Upper lobe of left lung (tissue), 6 donors: ENCODE data around the gene CCDC57. TPM values are rescaled to one million over a fixed set of nuclear protein-coding genes. Genes with fewer than 3 reads are reported as not detected.

Experiments
- ATAC-seq, 2 donors: fragments of 200-7000 bp; cut with Tn5 transposase; one replicate each; pipeline ENCODE4 v1.9.1; 2022; ENCODE audit warnings: mild to moderate bottlenecking in 2 of 2, moderate library complexity in 2 of 2; ENCODE audit not compliant: low FRiP score in 2 of 2
- DNase-seq, 2 donors: peaks; one replicate each; pipeline ENCODE4 v3.0.0-alpha.2; 2019 to 2020
- H3K27ac ChIP-seq, 4 donors: fragments of 200-600 bp; sonication (generic); one replicate each; pipeline ENCODE4 v1.5.1; 2016 to 2019
- H3K27me3 ChIP-seq, 4 donors: fragments of 200-600 bp; sonication (generic); one replicate each; pipeline ENCODE4 v1.5.1; 2017 to 2019
- H3K36me3 ChIP-seq, 4 donors: fragments of 200-600 bp; sonication (generic); one replicate each; pipeline ENCODE4 v1.5.1; 2016 to 2019
- H3K4me1 ChIP-seq, 4 donors: fragments of 200-600 bp; sonication (generic); one replicate each; pipeline ENCODE4 v1.5.1; 2018 to 2019
- H3K4me3 ChIP-seq, 4 donors: fragments of 200-600 bp; sonication (generic); one replicate each; pipeline ENCODE4 v1.5.1; 2017 to 2019; ENCODE audit warnings: mild to moderate bottlenecking in 2 of 4, moderate library complexity in 1 of 4
- H3K9me3 ChIP-seq, 4 donors: fragments of 200-600 bp; sonication (generic); one replicate each; pipeline ENCODE4 v1.5.1; 2018 to 2019
- CTCF ChIP-seq, 6 experiments: fragments of 450-650 bp in 4 of 6; fragments of 200-600 bp in 2 of 6; sonication (generic) in 2 of 6; IDR thresholded peaks; one replicate each; pipeline ENCODE4 v1.5.1; 2016 to 2019; ENCODE audit warnings: antibody characterized with exemption in 6 of 6
- EP300 ChIP-seq, 4 donors: sonication (generic); formaldehyde crosslinking; IDR thresholded peaks; one replicate each; pipeline ENCODE4 v1.5.1; 2017; ENCODE audit warnings: antibody characterized with exemption in 4 of 4, control low read depth in 2 of 4
- POLR2A ChIP-seq, 4 donors: fragments of 450-650 bp; IDR thresholded peaks; one replicate each; pipeline ENCODE4 v1.5.1; 2016 to 2017; ENCODE audit warnings: antibody characterized with exemption in 4 of 4, mild to moderate bottlenecking in 2 of 4
- POLR2AphosphoS5 ChIP-seq, 2 donors: sonication (generic); formaldehyde crosslinking; IDR thresholded peaks; one replicate each; pipeline ENCODE4 v1.5.1; 2017; ENCODE audit warnings: antibody characterized with exemption in 2 of 2
- WGBS, 2 donors: methylation state at CpG; one replicate each; pipeline ENCODE4 v1.1.5; 2017 to 2018; 5-methylcytosine and 5-hydroxymethylcytosine counted together
- total RNA-seq, 6 donors: library from RNA; depleted of rRNA in 4 of 6; stranded (reverse); fragments of >200 nt in 4 of 6; gene quantifications; one replicate each; pipeline versions ENCODE4 v1.1.0 to v1.2.1, GENCODE V29; 2016 to 2021
- donor health status: DM: no; HTN: no; CAD: no; lungs with moderate emphysema.
- donor health status: DM: no; HTN: yes; CAD: no; lungs with severe emphysema.

Gene CCDC57
- total RNA-seq, 6 donors from 2014 or later: 52.9 to 204 (median 71.8) TPM

GRCh38 chr17:82084373-82085030 lies 128.1 kb downstream of the CCDC57 start:
- peak in 1 of 2 donors; percentile 77 for DNase-seq
- 92 to 94% methylated on average over 21 to 29 of the region's 31 CpGs for WGBS, 2 donors
- no peak overlapping the region for H3K27ac ChIP-seq
- H3K36me3 ChIP-seq: peaks cover 92 to 100% (median 99%) of the 10 kb centered on the region in 4 donors
- TF ChIP-seq EP300 (IDR thresholded peaks at IDR 0.05): no peak
- no peak for TF ChIP-seq POLR2AphosphoS5 (IDR thresholded peaks at IDR 0.05)
- TF ChIP-seq POLR2A (IDR thresholded peaks at IDR 0.05): no peak
- no peak for TF ChIP-seq CTCF (IDR thresholded peaks at IDR 0.05)
- H3K4me1 ChIP-seq: no peaks in the 10 kb centered on the region
- no peak for ATAC-seq
- H3K4me3 ChIP-seq: no peak overlapping the region
- H3K9me3 ChIP-seq: no peaks in the 10 kb centered on the region
- no peaks in the 10 kb centered on the region for H3K27me3 ChIP-seq

DNA sequence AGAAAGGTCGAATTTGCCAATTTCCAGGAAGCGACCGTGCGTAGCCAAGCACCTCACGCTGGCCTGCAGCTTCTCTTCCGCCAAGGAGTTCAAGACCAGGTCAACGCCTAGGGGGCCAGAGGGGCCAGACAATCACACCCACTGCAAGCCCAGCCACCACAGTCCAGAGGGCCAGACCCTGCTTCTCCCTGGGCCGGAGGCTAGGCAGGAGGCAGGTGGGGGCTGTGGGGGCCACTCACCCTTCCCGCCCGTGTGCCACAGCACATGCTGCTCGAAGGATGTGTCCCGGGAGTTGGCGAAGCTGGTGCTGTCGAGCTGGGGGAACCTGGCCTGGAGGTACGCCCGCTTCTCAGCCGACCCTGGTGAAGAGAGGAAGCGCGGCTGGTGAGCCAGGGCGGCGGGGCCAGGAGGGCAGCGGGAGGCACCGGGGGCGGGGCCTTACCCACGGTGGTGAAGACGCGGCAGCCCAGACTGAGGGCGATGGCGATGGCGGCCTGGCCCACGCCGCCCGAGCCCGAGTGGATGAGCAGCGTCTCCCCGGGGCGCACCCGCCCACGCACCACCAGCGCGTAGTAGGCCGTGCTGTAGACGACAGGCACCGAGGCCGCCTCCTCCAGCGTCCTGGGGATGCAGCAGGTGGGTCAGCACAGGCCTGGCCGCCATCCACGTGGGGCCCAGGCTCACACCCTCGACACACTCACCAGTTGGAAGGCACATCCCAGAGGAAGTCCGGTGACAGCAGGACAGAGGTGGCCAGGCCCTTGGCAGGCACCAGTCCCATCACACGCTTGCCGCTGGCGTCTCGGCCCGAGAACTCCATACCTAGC lies 128.9 kb downstream of the CCDC57 start:
- 87 to 94% methylated on average over 16 to 53 of the region's 55 CpGs for WGBS, 2 donors
- no peaks in the 10 kb centered on the region for H3K4me1 ChIP-seq
- DNase-seq: peak in 1 of 2 donors; percentile 85
- ATAC-seq: no peak
- no peak overlapping the region for H3K4me3 ChIP-seq
- H3K9me3 ChIP-seq: no peaks in the 10 kb centered on the region
- H3K27me3 ChIP-seq: no peaks in the 10 kb centered on the region
- H3K27ac ChIP-seq: no peak overlapping the region
- TF ChIP-seq POLR2A (IDR thresholded peaks at IDR 0.05) (no peak), EP300 (IDR thresholded peaks at IDR 0.05) (no peak), CTCF (IDR thresholded peaks at IDR 0.05) (no peak)
- peaks cover 92 to 100% (median 99%) of the 10 kb centered on the region in 4 donors for H3K36me3 ChIP-seq

- no peak overlapping the region for H3K4me3 ChIP-seq
- no peaks in the 10 kb centered on the region for H3K27me3 ChIP-seq
- TF ChIP-seq EP300 (IDR thresholded peaks at IDR 0.05) (no peak), POLR2A (IDR thresholded peaks at IDR 0.05) (no peak), CTCF (IDR thresholded peaks at IDR 0.05) (no peak), POLR2AphosphoS5 (IDR thresholded peaks at IDR 0.05) (no peak)
- ATAC-seq (no peak), DNase-seq (peak in 1 of 2 donors; percentile 79)
- whole genome bisulfite sequencing, 2 donors: 97% methylated on average over 16 to 24 of the region's 24 CpGs
- no peak overlapping the region for H3K27ac ChIP-seq
- H3K36me3 ChIP-seq: peaks cover 87 to 100% (median 97%) of the 10 kb centered on the region in 4 donors
- H3K9me3 ChIP-seq: no peaks in the 10 kb centered on the region
- no peaks in the 10 kb centered on the region for H3K4me1 ChIP-seq
These were observed 129.6 kb downstream of the CCDC57 start for GRCh38 chr17:82083009-82083408.

DNA sequence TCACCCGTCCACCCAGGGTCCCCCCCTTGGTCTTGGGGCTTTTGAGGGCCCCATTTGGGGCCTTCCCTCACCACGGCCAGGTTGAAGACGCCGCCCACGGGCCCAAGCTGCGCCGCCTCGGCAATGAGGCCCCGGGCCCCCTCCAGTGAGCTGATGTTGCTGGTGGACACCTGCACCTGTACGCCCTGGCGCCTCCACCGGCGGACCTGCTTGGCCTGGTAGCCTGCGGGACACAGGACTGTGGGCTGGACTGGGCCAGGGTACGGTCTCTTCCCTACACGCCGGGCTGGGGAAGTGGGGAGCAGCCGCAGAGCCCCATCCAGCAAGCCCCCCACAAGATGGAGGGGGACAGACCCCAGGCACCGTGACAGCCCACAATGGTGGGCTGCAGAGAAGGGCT lies 130.2 kb downstream of the CCDC57 start:
- H3K9me3 ChIP-seq: no peaks in the 10 kb centered on the region
- no peaks in the 10 kb centered on the region for H3K27me3 ChIP-seq
- peaks cover 83 to 98% (median 93%) of the 10 kb centered on the region in 4 donors for H3K36me3 ChIP-seq
- ATAC-seq (no peak), DNase-seq (peak in 1 of 2 donors; percentile 84)
- WGBS, 2 donors: 88 to 100% methylated on average over 1 to 6 of the region's 19 CpGs
- no peak overlapping the region for H3K27ac ChIP-seq
- H3K4me3 ChIP-seq: no peak overlapping the region
- no peak for TF ChIP-seq POLR2A (IDR thresholded peaks at IDR 0.05)
- no peak for TF ChIP-seq POLR2AphosphoS5 (IDR thresholded peaks at IDR 0.05)
- TF ChIP-seq EP300 (IDR thresholded peaks at IDR 0.05): no peak
- TF ChIP-seq CTCF (IDR thresholded peaks at IDR 0.05): no peak
- no peaks in the 10 kb centered on the region for H3K4me1 ChIP-seq
